AG04449 (cell line): ENCODE results near the gene TNNC1.
A peak's percentile ranks its signal among the peaks of the same experiment; 100 is the strongest.

Source experiments
- CTCF ChIA-PET: fragments of 350-600 bp; formaldehyde crosslinking; extraction: SDS; loops from one replicate; lab custom pipeline; 2021; ENCODE audit warnings: antibody characterized with exemption; lab: Yijun Ruan, JAX
- POLR2A ChIA-PET: fragments of 400-600, 350-600 bp; formaldehyde crosslinking; extraction: SDS; loops from one replicate; lab custom pipeline; 2020; ENCODE audit warnings: antibody characterized with exemption, inconsistent platforms; lab: Yijun Ruan, JAX
- DNase-seq: peaks from one replicate; pipeline ENCODE4 v3.0.0-alpha.2; 2010; ENCODE audit warnings: low read depth, low spot score
- H3K4me3 ChIP-seq: 2 replicates; pipeline ENCODE4 v1.5.1; 2011; ENCODE audit warnings: low read depth, mild to moderate bottlenecking, control low read depth, low read length
- CTCF ChIP-seq: IDR thresholded peaks from one replicate; pipeline ENCODE4 v1.5.1; 2011; ENCODE audit warnings: mild to moderate bottlenecking, moderate library complexity, low read length, control low read depth, inconsistent platforms; ENCODE audit not compliant: insufficient read depth; ENCODE audit errors: missing control alignments

TNNC1 gene

DNA sequence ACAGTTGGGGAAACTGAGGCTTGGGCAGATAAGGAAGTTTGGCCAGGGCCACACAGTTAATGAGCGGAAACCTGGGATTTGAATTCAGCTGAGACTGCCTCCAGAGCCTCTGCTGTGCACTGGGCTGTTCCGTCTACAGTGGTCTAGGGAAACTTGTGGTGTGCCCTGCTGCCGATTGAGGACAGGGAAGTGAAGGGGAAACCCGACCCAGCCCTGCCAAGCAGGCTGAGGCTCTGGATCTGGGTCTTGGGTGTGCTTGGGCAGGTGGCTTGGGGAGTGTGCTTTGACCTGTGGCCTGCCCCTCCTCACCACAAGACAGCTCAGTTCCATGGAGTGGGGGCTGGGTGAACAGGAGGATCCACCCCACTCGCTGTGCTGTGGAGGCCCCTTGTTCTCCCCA is 19.2 kb upstream of the TNNC1 start:
- no peak for DNase-seq
- POLR2A ChIA-PET = no interaction called here
- CTCF ChIA-PET = interaction anchor here (1.6 to 3.6 kb wide), 5 partner anchors 8 to 209 kb away, joined by 3 to 19 read pairs (median 7); no protein-coding TSS in a partner anchor
- no peak overlapping the region for H3K4me3 ChIP-seq
- TF ChIP-seq CTCF = no peak

- CTCF ChIA-PET = interaction anchor here (0.6 to 3.6 kb wide), 14 partner anchors 9 to 235 kb away, joined by 3 to 19 read pairs (median 4); partner anchors contain the start of gene TNNC1
Observed at GRCh38 chr3:52472239-52473000, 18.6 kb upstream of the TNNC1 start.

DNA sequence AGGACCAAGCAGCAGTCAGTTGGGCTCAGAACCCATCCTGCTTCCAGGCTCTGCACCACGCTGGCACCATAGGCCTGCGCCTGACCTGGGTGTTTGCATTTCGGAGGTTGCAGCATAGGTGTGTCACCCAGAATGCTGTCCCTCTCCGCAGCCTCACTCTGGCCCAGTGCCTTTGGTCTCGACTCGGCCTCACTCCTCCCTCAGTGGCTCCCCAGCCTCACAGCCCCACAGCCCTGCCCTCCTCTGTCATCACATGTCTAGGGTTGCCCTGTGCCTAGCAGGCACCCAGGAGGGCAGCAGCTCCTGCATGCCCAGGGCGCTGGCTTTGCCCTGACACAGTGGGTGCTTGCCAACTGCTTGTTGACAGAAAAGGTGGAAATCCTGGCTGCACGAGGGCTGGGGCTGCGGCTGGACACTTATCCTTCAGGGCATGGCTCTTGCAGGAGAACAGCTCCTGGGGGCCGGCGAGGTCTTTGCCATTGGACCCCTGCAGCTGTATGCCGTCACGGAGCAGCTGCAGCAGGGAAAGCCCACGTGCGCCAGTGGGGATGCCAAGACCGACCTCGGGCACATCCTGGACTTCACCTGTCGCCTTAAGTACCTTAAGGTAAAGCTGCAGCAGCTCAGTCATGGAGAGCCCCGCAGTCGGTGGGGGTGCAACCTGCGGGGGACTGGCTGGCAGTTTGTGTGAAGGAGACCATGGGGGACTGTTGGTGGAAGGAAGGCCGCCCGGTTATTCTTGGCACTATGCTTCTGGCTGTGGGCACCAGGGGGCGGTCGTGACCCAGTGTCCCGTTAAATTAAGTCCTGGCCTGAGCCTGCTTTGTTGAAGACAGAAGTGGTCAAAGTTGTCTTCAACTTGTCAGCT is 17.8 kb upstream of the TNNC1 start:
- TF ChIP-seq CTCF = peak; percentile 56
- POLR2A ChIA-PET = no interaction called here
- DNase-seq = no peak

More at GRCh38 chr3:52472239-52473000, 18.6 kb upstream of the TNNC1 start:
- DNase-seq = no peak
- no peak overlapping the region for H3K4me3 ChIP-seq
- POLR2A ChIA-PET = no interaction called here
- no peak for TF ChIP-seq CTCF

GRCh38 chr3:52470920-52471319 is 17.1 kb upstream of the TNNC1 start:
- CTCF ChIA-PET = interaction anchor here (0.8 to 3.6 kb wide), 13 partner anchors 9 to 237 kb away, joined by 3 to 19 read pairs (median 5); partner anchors contain the start of gene TNNC1
- no peak for DNase-seq
- POLR2A ChIA-PET = no interaction called here
- no peak for TF ChIP-seq CTCF
- no peak overlapping the region for H3K4me3 ChIP-seq

More for the DNA sequence above, 17.8 kb upstream of the TNNC1 start:
- no peak overlapping the region for H3K4me3 ChIP-seq
- CTCF ChIA-PET = interaction anchor here (0.6 to 3.6 kb wide), 16 partner anchors 9 to 236 kb away, joined by 3 to 19 read pairs (median 4); partner anchors contain the start of gene TNNC1

- CTCF ChIA-PET = interaction anchor here (0.9 to 2.0 kb wide), 6 partner anchors 10 to 57 kb away, joined by 3 to 5 read pairs (median 4); partner anchors contain the start of gene TNNC1
- POLR2A ChIA-PET = interaction anchor here (0.6 kb wide), 1 partner anchor 29 kb away, joined by 4 read pairs; no protein-coding TSS in a partner anchor
- H3K4me3 ChIP-seq = no peak overlapping the region
- no peak for DNase-seq
- no peak for TF ChIP-seq CTCF
Observed at GRCh38 chr3:52469001-52469400, 15.2 kb upstream of the TNNC1 start.
